Kidney (tissue), 14 donors: Measurements from ENCODE around the gene CYP3A5. TPM values are rescaled to one million over a fixed set of nuclear protein-coding genes. Genes with fewer than 3 reads are reported as not detected.

Source experiments
- DNase-seq, 5 donors: peaks; one replicate each; pipeline ENCODE4 v3.0.0-alpha.2; 2013 to 2020
- FAIRE-seq: peaks from 2 replicates; lab custom pipeline; 2012; peaks lifted over from hg19 to GRCh38; lab: Jason Lieb, UNC
- H3K27ac ChIP-seq, 2 donors: one replicate each; pipeline ENCODE4 v1.7.0; 2013; ENCODE audit warnings: low read depth in 2 of 2, low read length in 2 of 2, inconsistent platforms in 1 of 2
- H3K27me3 ChIP-seq: one replicate; pipeline ENCODE4 v1.7.1; 2013; ENCODE audit warnings: low read length, inconsistent platforms; ENCODE audit not compliant: control insufficient read depth, insufficient read depth
- H3K36me3 ChIP-seq, 3 donors: one replicate each; pipeline versions ENCODE4 v1.7.0 to v1.7.1; 2013; ENCODE audit warnings: low read length in 3 of 3, control low read depth in 1 of 3, inconsistent platforms in 1 of 3; ENCODE audit not compliant: insufficient read depth in 3 of 3, control insufficient read depth in 2 of 3
- H3K4me1 ChIP-seq, 3 donors: one replicate each; pipeline versions ENCODE4 v1.7.0 to v1.7.1; 2013; ENCODE audit warnings: low read length in 3 of 3, inconsistent platforms in 1 of 3, low read depth in 1 of 3; ENCODE audit not compliant: control insufficient read depth in 2 of 3, insufficient read depth in 2 of 3
- H3K4me3 ChIP-seq, 3 donors: one replicate each; pipeline versions ENCODE4 v1.7.0 to v1.8.1; 2013; ENCODE audit warnings: low read length in 3 of 3, control low read depth in 1 of 3, inconsistent platforms in 1 of 3
- H3K9ac ChIP-seq, 3 donors: one replicate each; pipeline versions ENCODE4 v1.7.0 to v1.7.1; 2013; ENCODE audit warnings: low read length in 3 of 3, control low read depth in 1 of 3, inconsistent platforms in 1 of 3
- H3K9me3 ChIP-seq, 3 donors: one replicate each; pipeline versions ENCODE4 v1.7.0 to v1.7.1; 2013; ENCODE audit warnings: low read length in 3 of 3, control low read depth in 1 of 3, inconsistent platforms in 1 of 3; ENCODE audit not compliant: control insufficient read depth in 2 of 3, insufficient read depth in 1 of 3
- intact Hi-C: fragments of 100-400 bp; cut with DNase I; formaldehyde crosslinking; loops from one replicate; pipeline ENCODE4 v1.11.1; 2022
- polyA plus RNA-seq: library from polyadenylated mRNA; stranded (reverse); fragments of 350-450 nt; fragmentation: Illumina TruSeq; extraction: RNeasy Lipid Tissue Mini Kit (QIAGEN cat#74804); gene quantifications from one replicate; pipeline ENCODE4 v1.2.3, GENCODE V29; 2014; ENCODE audit warnings: low read depth, low replicate concordance; ENCODE audit not compliant: insufficient read depth
- total RNA-seq: library from RNA; stranded (reverse); fragmentation: NEBNext Ultra II Directional; extraction: Animal tissue kit (Norgen Biotek cat#: 25700); gene quantifications from one replicate; pipeline ENCODE4 v1.2.1, GENCODE V29; 2021
- TF ChIP-seq, protein P1 (sequence below): IDR thresholded peaks from 3 replicates; pipeline ENCODE4 v1.5.1; 2012; ENCODE audit warnings: mild to moderate bottlenecking, moderate library complexity, borderline replicate concordance; ENCODE audit not compliant: insufficient read depth; ENCODE audit errors: extremely low read depth
- donor health status: control.
- donor health status: control.
- donor health status: control.
- donor health status: control.
- donor health status: control.
- donor health status: DM: yes; HTN: yes; CAD: no.
- donor health status: Normal renal cell carcinoma (clear cell type).

Gene CYP3A5
- total and polyA plus RNA-seq, 2 donors from 2014 or later: 7.6 to 13.5 TPM

- DNase-seq: peak in 1 of 5 donors; percentile 5
- Histone ChIP-seq H3K36me3 (no peaks in the 10 kb centered on the region), H3K9me3 (no peaks in the 10 kb centered on the region), H3K27ac (no peak overlapping the region), H3K27me3 (no peaks in the 10 kb centered on the region), H3K4me3 (peak overlapping the region in 1 of 3 donors; percentile 0), H3K9ac (no peak overlapping the region), H3K4me1 (peaks cover 0 to 7% (median 0%) of the 10 kb centered on the region in 3 donors)
- intact Hi-C loops: no loop called here
- no peak for FAIRE-seq
- TF ChIP-seq, protein P1, sequence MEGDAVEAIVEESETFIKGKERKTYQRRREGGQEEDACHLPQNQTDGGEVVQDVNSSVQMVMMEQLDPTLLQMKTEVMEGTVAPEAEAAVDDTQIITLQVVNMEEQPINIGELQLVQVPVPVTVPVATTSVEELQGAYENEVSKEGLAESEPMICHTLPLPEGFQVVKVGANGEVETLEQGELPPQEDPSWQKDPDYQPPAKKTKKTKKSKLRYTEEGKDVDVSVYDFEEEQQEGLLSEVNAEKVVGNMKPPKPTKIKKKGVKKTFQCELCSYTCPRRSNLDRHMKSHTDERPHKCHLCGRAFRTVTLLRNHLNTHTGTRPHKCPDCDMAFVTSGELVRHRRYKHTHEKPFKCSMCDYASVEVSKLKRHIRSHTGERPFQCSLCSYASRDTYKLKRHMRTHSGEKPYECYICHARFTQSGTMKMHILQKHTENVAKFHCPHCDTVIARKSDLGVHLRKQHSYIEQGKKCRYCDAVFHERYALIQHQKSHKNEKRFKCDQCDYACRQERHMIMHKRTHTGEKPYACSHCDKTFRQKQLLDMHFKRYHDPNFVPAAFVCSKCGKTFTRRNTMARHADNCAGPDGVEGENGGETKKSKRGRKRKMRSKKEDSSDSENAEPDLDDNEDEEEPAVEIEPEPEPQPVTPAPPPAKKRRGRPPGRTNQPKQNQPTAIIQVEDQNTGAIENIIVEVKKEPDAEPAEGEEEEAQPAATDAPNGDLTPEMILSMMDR: no peak
Observed at GRCh38 chr7:99720800-99721595, 41.2 kb upstream of the CYP3A5 start.

DNA sequence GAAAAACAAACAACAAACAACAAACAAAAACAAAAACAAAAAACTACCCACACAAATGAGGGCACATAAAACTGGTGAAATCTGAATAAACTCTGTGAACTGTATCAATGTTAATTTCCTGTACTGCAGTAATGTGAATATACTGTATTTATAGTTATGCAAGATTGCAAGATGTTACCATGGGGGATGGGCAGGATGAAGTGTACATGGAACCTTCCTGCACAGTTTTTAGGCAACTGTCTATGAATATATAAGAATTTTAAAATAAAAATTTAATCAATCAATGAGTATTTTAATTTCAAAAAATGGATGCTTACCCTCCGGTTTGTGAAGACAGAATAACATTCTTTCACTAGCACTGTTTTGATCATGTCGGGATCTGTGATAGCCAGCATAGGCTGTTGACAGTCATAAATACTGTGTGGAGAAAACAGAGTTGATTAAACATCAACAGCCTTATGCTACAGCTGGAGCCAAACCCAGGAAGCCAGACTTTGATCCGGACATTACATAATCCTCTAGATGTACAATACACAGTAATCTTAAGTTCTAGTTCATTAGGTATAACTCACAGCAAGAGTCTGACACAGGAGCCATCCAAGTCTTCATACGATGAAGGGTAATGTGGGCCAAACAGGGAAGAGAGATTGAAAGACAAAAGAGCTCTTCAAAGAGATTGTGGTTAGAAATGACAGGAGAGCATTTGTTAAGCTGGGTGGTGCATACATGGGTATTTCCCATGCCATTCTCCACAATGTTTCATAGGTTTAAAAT, 40.4 kb upstream of the CYP3A5 start:
- H3K9ac ChIP-seq: no peak overlapping the region
- no peaks in the 10 kb centered on the region for H3K27me3 ChIP-seq
- TF ChIP-seq, protein P1: no peak
- H3K4me1 ChIP-seq: peaks cover 0 to 7% (median 0%) of the 10 kb centered on the region in 3 donors
- DNase-seq (peak in 1 of 5 donors; percentile 20), FAIRE-seq (no peak)
- intact Hi-C loops: no loop called here
- H3K27ac ChIP-seq: no peak overlapping the region
- no peaks in the 10 kb centered on the region for H3K9me3 ChIP-seq
- peak overlapping the region in 1 of 3 donors; percentile 42 for H3K4me3 ChIP-seq
- no peaks in the 10 kb centered on the region for H3K36me3 ChIP-seq

GRCh38 chr7:99713995-99714570, 34.3 kb upstream of the CYP3A5 start:
- TF ChIP-seq, protein P1: no peak
- H3K9ac ChIP-seq: no peak overlapping the region
- FAIRE-seq (no peak), DNase-seq (no peak)
- no peaks in the 10 kb centered on the region for H3K4me1 ChIP-seq
- intact Hi-C loops: no loop called here
- no peaks in the 10 kb centered on the region for H3K36me3 ChIP-seq
- H3K9me3 ChIP-seq: peaks cover 0 to 5% (median 0%) of the 10 kb centered on the region in 3 donors
- no peak overlapping the region for H3K27ac ChIP-seq
- no peaks in the 10 kb centered on the region for H3K27me3 ChIP-seq
- H3K4me3 ChIP-seq: no peak overlapping the region
